ENCODE measurements around the gene OR8J3. TPM values are rescaled to one million over a fixed set of nuclear protein-coding genes. Genes with fewer than 3 reads are reported as not detected.

Gene OR8J3
- total and polyA plus RNA-seq, 2 of the 8 experiments (the other 6 are each of a cell fraction or from before 2014, with no cell fraction given), result not detected

GRCh38 chr11:56151376-56151775 is 11.4 kb upstream of the OR8J3 start:
- ChIA-PET POLR2A (ENCODE audit: partially characterized antibody) (no interaction called here), CTCF (ENCODE audit: partially characterized antibody) (no interaction called here)
- no peak overlapping the region for H4K8ac ChIP-seq (ENCODE audit: extremely low read depth, insufficient read depth, low read length)
- no peak overlapping the region for H3K4me3 ChIP-seq (ENCODE audit: extremely low read depth in 1 of 4, insufficient read depth in 2 of 4, low read depth in 3 of 4, low read length in 4 of 4)
- no peak overlapping the region for H3K14ac ChIP-seq (ENCODE audit: insufficient read length)
- no peaks in the 10 kb centered on the region for H3K79me1 ChIP-seq (ENCODE audit: low read depth, low read length)
- DNase-seq (ENCODE audit: low read depth in 1 of 2, low spot score in 2 of 2) (no peak), FAIRE-seq (no peak)
- H3K79me2 ChIP-seq (ENCODE audit: control insufficient read depth in 1 of 2, insufficient read depth in 2 of 2, low read length in 2 of 2), result no peaks in the 10 kb centered on the region
- no peak overlapping the region for H2BK12ac ChIP-seq (ENCODE audit: low read depth, low read length)
- H2BK15ac ChIP-seq (ENCODE audit: low read length), result no peak overlapping the region
- no peak overlapping the region for H2BK20ac ChIP-seq (ENCODE audit: low read length)
- H3K56ac ChIP-seq (replicated peaks; ENCODE audit: insufficient read length, low read depth, low read length), result no peak overlapping the region
- no peaks in the 10 kb centered on the region; a peak in 1 of 8 replicates for H3K36me3 ChIP-seq (ENCODE audit: control insufficient read depth in 2 of 4, insufficient read depth in 4 of 4, low read length in 3 of 4)
- H3K4me2 ChIP-seq (ENCODE audit: insufficient read depth in 1 of 2, low read depth in 2 of 2, low read length in 2 of 2), result no peak overlapping the region
- no peaks in the 10 kb centered on the region for H3K27me3 ChIP-seq (replicated peaks in 1 of 4; ENCODE audit: control insufficient read depth in 3 of 4, extremely low read depth in 1 of 4, insufficient read depth in 3 of 4, low read length in 3 of 4)
- H3K9me3 ChIP-seq (ENCODE audit: insufficient read depth in 2 of 2, low read depth in 1 of 2, low read length in 1 of 2), result peaks cover 0 to 7% of the 10 kb centered on the region in 2 experiments; a peak in 2 of 4 replicates
- H2BK120ac ChIP-seq (replicated peaks; ENCODE audit: low read depth, low read length), result no peak overlapping the region
- no peaks in the 10 kb centered on the region for H4K20me1 ChIP-seq (replicated peaks in 1 of 2; ENCODE audit: control insufficient read depth in 1 of 2, insufficient read depth in 2 of 2, low read length in 2 of 2)
- H2BK5ac ChIP-seq (ENCODE audit: low read depth, low read length), result no peak overlapping the region
- no peaks in the 10 kb centered on the region for H3K4me1 ChIP-seq (replicated peaks in 1 of 4; ENCODE audit: control insufficient read depth in 3 of 4, insufficient read depth in 4 of 4, low read length in 3 of 4)
- H2AK5ac ChIP-seq (ENCODE audit: low read depth, low read length), result no peak overlapping the region
- no peak overlapping the region for H3K4ac ChIP-seq (replicated peaks; ENCODE audit: insufficient read length, low read depth, low read length)
- TF ChIP-seq CBX5 (IDR thresholded peaks at IDR 0.05; ENCODE audit: low read depth, low read length), result no peak
- no peak for TF ChIP-seq EZH2 (IDR thresholded peaks at IDR 0.05; ENCODE audit: low read depth, low read length, severe bottlenecking)
- TF ChIP-seq KDM4A (IDR thresholded peaks at IDR 0.05; ENCODE audit: low read depth, low read length, severe bottlenecking), result no peak
- no peak for TF ChIP-seq RNF2 (IDR thresholded peaks at IDR 0.05; ENCODE audit: borderline replicate concordance, low read depth, low read length, missing control alignments, poor library complexity, severe bottlenecking)
- TF ChIP-seq SRF (IDR thresholded peaks at IDR 0.05; ENCODE audit: low read depth, low read length), result no peak
- no peak for TF ChIP-seq EGR1 (IDR thresholded peaks at IDR 0.05; ENCODE audit: borderline replicate concordance, low read depth, low read length)
- no peaks in the 10 kb centered on the region for H3K23me2 ChIP-seq (ENCODE audit: low read depth, low read length)
- no peak overlapping the region for H3K23ac ChIP-seq (ENCODE audit: insufficient read length)
- no peak overlapping the region for H3K9ac ChIP-seq (replicated peaks in 1 of 4; ENCODE audit: extremely low read depth in 1 of 4, low read depth in 3 of 4, low read length in 3 of 4)
- WGBS, 2 experiments (ENCODE audit: extremely low coverage in 1 of 2, insufficient coverage in 1 of 2, insufficient read length in 1 of 2, insufficient replicate concordance in 2 of 2, low coverage in 1 of 2, low lambda C conversion rate in 2 of 2, missing lambda C conversion rate in 1 of 2), result 100% methylated on average over 1 of the region's 1 CpG; no CpG with 5 or more reads in 1 of the 2 experiments
- H4K5ac ChIP-seq (ENCODE audit: insufficient read length, low read depth, low read length), result no peak overlapping the region
- H3K27ac ChIP-seq (ENCODE audit: low read depth, low read length), result no peak overlapping the region
- no peak overlapping the region for H4K91ac ChIP-seq (replicated peaks; ENCODE audit: insufficient read length, low read length)
- no peak overlapping the region for H3K18ac ChIP-seq (ENCODE audit: extremely low read depth, low read length)
- H2AFZ ChIP-seq (ENCODE audit: low read length), result no peak overlapping the region
